T-helper 22 cell (primary cell): ENCODE measurements around the gene TBCD.

ENCODE experiments used
- DNase-seq: peaks from one replicate; pipeline ENCODE4 v3.0.0-alpha.2; 2020; ENCODE audit warnings: low read depth

Gene TBCD

GRCh38 chr17:82888583-82889495 lies 137.0 kb downstream of the TBCD start:
- DNase-seq, result no peak

- no peak for DNase-seq
Measured at GRCh38 chr17:82889496-82890338, 137.9 kb downstream of the TBCD start.

DNA sequence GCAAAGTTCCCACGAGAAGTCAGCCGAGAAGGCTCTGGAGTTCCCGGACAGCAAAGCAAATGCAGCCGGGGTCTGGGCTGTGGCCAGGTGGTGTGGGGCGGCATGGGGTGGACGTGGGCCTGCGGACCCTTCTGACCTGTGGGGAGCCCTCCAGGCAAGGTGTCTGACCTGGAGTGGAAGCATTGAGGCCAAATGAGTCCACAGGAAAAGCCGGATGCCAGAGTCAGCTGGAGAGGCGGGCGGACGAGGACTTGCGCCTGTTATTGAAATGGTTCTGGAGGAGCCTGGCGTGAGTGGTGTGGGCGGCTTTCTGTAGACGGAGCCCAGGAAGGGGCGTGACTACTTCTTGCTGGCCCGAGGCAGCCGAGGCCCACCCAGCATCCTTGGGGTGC lies 138.5 kb downstream of the TBCD start:
- no peak for DNase-seq

GRCh38 chr17:82890926-82891678 lies 139.2 kb downstream of the TBCD start:
- no peak for DNase-seq

DNA sequence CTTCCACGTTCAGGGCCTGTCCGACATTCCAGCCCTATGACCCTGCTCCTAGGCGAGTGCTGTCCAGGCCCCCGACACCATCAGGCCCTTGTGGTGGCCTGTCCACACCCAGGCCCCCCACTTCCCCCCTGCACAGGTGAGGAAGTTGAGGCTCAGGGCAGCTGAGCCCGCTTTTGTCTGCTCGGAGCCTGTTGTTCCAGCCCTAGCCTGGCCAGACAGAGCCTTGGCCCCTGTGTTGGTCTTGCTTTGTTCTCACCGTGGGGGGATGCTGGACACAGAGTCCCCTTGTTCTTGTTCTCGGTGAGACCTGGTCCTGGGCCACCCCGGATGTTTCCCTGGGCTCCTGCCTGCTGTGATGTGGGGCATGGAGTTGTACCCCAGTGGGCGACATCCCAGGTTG lies 140.0 kb downstream of the TBCD start:
- DNase-seq, result no peak

GRCh38 chr17:82892899-82893565 lies 141.2 kb downstream of the TBCD start:
- DNase-seq, result peak; percentile 71

DNA sequence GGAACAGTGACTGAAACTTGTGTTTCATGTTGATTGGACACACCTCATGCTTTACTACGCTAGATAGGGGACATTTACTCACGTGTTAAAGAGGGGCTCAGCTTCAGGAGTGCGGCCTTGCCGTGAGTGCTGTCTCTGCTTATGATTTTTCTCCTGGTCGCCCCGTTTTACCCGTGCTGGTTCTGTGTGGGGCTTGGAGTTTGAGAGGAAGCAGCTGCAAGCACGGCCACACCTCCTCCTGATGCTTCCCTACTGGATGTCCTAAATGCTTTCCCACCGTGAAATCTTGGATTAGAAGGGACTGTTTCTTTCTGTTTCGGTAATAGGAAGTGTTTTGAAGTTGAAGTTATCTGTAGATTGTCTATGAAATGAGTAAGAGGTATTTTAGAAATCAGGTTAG lies 141.9 kb downstream of the TBCD start:
- no peak for DNase-seq

GRCh38 chr17:82894389-82894788 lies 142.5 kb downstream of the TBCD start:
- DNase-seq, result no peak

DNA sequence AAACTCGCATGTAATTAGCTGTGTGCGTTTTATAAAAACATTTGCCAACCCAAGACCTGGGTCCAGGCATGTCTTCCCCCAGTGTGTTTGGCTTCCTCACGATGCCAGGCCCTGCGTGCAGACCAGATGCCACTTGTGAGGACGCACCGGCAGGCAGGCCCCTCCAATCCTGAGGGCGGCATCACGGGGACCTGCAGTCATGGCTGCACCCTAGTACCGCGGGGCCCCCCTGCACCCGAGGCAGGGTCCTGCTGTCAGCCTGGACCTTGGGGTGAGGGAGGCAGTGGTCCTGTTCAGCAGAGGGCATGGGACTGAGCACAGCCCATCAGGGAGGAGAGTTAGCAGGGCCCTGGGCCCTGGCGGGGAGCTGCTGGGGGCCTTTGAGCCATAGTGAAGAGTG lies 143.2 kb downstream of the TBCD start:
- DNase-seq, result no peak

GRCh38 chr17:82896071-82897000 lies 144.5 kb downstream of the TBCD start:
- no peak for DNase-seq

DNA sequence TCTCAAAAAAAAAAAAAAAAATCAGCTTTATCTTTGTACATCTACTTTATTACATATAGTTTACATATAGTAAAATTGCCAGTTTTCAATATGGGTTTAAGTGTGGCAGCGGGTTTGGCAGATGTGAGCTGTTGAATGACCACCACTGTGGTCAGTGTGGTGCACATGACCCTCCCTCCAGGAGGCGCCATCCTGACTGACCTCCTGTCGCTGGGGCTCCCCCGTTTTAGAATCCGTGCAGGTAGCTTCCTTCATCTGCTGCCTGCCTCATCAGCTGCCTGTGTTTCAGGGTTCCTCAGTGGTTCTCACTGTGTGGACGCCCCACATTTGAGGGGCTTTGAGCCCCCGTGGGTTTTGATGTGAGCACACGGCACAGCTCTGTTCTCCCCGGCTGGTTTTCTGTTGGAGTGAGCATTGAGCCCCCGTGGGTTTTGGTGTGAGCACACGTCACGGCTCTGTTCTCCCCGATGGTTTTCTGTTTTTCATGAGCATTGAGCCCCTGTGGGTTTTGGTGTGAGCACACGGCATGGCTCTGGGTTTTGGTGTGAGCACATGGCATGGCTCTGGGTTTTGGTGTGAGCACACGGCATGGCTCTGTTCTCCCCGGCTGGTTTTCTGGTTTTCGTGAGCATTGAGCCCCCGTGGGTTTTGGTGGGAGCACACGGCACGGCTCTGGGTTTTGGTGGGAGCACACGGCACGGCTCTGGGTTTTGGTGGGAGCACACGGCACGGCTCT lies 145.8 kb downstream of the TBCD start:
- no peak for DNase-seq

DNA sequence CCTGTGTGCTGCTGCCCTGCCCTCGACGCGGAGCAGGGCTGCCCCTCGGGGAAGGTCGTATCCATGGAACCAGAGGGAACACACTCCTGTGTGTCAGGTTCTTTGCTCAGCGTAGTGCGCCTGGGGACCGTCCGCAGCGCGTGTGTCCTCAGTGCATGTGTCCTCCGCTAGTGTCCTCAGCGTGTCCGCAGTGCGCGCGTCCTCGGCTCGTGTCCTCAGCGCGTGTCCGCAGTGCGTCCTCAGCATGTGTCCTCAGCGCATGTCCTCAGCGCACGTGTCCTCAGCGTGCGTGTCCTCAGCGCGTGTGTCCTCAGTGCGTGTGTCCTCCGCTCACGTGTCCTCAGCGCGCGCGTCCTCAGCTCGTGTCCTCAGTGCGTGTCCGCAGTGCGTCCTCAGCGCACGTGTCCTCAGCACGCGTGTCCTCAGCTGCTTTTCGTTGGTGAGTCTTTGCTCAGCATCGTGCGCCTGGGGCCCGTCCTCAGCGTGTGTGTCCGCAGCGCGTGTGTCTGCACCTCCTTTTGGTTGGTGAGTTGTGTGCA lies 147.2 kb downstream of the TBCD start:
- DNase-seq, result no peak

DNA sequence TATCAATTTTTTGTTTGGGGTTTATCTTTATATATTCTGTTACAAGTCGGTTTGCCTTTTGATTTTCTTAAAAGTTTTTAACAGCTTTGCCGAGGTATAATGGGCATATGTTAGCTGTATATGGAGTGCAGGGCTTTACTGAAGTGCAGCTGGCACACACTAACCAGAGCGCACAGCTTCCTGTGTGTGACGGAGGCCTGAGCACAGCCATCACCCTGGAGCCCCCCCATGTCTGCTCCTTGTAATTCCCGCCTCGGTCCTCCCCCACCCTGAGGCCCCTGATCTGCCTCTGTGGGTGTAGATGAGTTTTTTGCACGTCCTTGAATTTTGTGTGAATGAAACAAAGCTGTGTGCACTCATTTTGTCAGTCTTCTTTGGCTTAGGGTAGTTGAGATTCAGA lies 148.1 kb downstream of the TBCD start:
- no peak for DNase-seq

- no peak for DNase-seq
Measured at GRCh38 chr17:82900741-82901140, 148.9 kb downstream of the TBCD start.

DNA sequence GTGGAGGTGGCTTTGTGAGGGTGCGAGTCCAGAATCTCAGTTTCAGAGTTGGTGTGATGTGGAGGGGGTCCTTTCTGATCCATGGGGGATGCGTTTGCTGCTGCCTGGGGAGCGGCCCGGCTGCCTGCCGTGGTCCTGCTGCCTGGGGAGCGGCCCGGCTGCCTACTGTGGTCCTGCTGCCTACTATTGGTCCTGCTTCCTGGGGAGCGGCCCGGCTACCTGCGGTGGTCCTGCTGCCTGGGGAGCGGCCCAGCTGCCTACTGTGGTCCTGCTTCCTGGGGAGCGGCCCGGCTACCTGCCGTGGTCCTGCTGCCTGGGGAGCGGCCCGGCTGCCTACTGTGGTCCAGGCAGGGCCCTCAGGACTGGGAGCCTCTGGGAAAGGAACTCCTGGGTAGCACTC lies 149.5 kb downstream of the TBCD start:
- DNase-seq, result no peak

GRCh38 chr17:82901856-82902255 lies 150.0 kb downstream of the TBCD start:
- DNase-seq, result no peak

GRCh38 chr17:82902972-82903874 lies 151.4 kb downstream of the TBCD start:
- no peak for DNase-seq

- DNase-seq, result no peak
Measured at GRCh38 chr17:82905130-82905529, 153.3 kb downstream of the TBCD start.
